Measurements from ENCODE around the gene ZCCHC14. TPM values are rescaled to one million over a fixed set of nuclear protein-coding genes. Genes with fewer than 3 reads are reported as not detected.

The ZCCHC14 gene
- total RNA-seq, 2 experiments from 2014 or later, result 16.4 to 18.3 TPM

GRCh38 chr16:87472142-87472778 lies 20.6 kb downstream of the ZCCHC14 start:
- peaks cover 37% of the 10 kb centered on the region for H3K4me1 Mint-ChIP-seq (ENCODE audit: low read depth)
- peaks cover 27% of the 10 kb centered on the region for H3K36me3 Mint-ChIP-seq (ENCODE audit: low read depth)
- Histone ChIP-seq H3K4me3 (ENCODE audit: low read length) (no peak overlapping the region), H3K36me3 (ENCODE audit: insufficient read depth, low read length) (no peaks in the 10 kb centered on the region), H3K9me3 (ENCODE audit: control insufficient read depth in 1 of 2, insufficient read depth in 1 of 2, low read length in 2 of 2) (no peaks in the 10 kb centered on the region), H3K4me1 (ENCODE audit: insufficient read depth, low read length) (peaks cover 9% of the 10 kb centered on the region), H3K27ac (ENCODE audit: low read depth in 1 of 2, low read length in 2 of 2) (no peak overlapping the region), H3K27me3 (ENCODE audit: control insufficient read depth in 1 of 2, insufficient read depth in 2 of 2, low read length in 2 of 2) (no peaks in the 10 kb centered on the region)
- no peak overlapping the region for H3K4me3 Mint-ChIP-seq
- no peak for TF ChIP-seq CTCF (IDR thresholded peaks at IDR 0.05)
- H3K27me3 Mint-ChIP-seq, result no peaks in the 10 kb centered on the region
- DNase-seq (no peak), ATAC-seq (ENCODE audit: poor library complexity) (no peak)
- ChIA-PET POLR2A (no interaction called here), CTCF (no interaction called here)
- no peak overlapping the region for H3K27ac Mint-ChIP-seq
- intact Hi-C loops (cut with DNase I, micrococcal nuclease), result no loop called here
- H3K9me3 Mint-ChIP-seq, result no peaks in the 10 kb centered on the region

DNA sequence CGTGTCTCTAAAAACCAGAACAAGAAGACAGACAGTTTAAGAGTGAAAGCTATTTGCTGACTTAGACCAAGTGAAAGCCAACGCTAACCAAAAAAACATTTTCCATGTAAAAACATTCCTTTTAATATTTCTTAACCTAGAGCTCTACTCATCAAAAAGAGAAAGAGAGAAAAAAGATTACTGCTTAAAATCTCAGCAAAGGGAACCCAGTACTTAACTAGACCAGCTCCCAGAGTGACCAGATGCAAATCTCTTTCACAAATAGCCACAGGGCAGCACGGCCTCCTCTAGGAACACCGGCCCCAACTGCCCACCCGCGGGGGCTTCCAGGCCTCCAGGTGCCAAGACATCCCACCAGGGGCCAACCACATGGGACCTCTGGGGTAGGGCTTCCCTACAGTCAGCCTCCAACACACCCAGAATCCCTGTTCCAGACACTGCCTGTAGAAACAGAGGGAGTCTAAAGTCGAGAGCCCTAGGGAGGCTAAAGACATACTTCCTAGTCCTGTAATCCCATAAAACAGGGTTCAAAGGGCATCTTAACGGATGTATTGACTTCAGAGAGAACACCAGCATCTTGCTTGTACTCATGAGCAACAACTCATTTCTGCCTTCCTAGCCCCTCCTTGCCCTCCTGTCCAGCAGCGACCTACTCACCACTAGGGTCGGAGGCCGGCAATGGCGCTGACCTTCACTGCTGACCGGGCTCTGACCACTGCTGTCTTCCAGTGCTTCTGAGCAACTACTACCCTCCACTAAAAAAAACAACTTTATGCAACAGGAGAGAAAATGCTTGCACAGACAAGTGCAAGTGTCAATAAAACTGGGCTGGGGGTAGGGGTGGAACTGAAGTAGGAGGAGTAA lies 21.3 kb downstream of the ZCCHC14 start:
- Histone ChIP-seq H3K9me3 (ENCODE audit: control insufficient read depth in 1 of 2, insufficient read depth in 1 of 2, low read length in 2 of 2) (no peaks in the 10 kb centered on the region), H3K4me3 (ENCODE audit: low read length) (no peak overlapping the region), H3K36me3 (ENCODE audit: insufficient read depth, low read length) (no peaks in the 10 kb centered on the region), H3K27me3 (ENCODE audit: control insufficient read depth in 1 of 2, insufficient read depth in 2 of 2, low read length in 2 of 2) (no peaks in the 10 kb centered on the region), H3K27ac (ENCODE audit: low read depth in 1 of 2, low read length in 2 of 2) (no peak overlapping the region), H3K4me1 (ENCODE audit: insufficient read depth, low read length) (peaks cover 12% of the 10 kb centered on the region)
- Mint-ChIP-seq H3K36me3 (ENCODE audit: low read depth) (peaks cover 26% of the 10 kb centered on the region), H3K27ac (no peak overlapping the region), H3K4me1 (ENCODE audit: low read depth) (peaks cover 45% of the 10 kb centered on the region), H3K27me3 (no peaks in the 10 kb centered on the region), H3K4me3 (no peak overlapping the region), H3K9me3 (no peaks in the 10 kb centered on the region)
- CTCF ChIA-PET, result no interaction called here
- TF ChIP-seq CTCF (IDR thresholded peaks at IDR 0.05), result no peak
- ATAC-seq (ENCODE audit: poor library complexity) (no peak), DNase-seq (no peak)
- POLR2A ChIA-PET, result no interaction called here
- intact Hi-C loops (cut with DNase I, micrococcal nuclease), result no loop called here

GRCh38 chr16:87470332-87470731 lies 22.5 kb downstream of the ZCCHC14 start:
- Mint-ChIP-seq H3K36me3 (ENCODE audit: low read depth) (peaks cover 14% of the 10 kb centered on the region), H3K9me3 (no peaks in the 10 kb centered on the region), H3K27ac (no peak overlapping the region), H3K4me3 (no peak overlapping the region), H3K27me3 (no peaks in the 10 kb centered on the region), H3K4me1 (ENCODE audit: low read depth) (peaks cover 43% of the 10 kb centered on the region)
- ChIA-PET CTCF (no interaction called here), POLR2A (no interaction called here)
- ATAC-seq (ENCODE audit: poor library complexity) (no peak), DNase-seq (no peak)
- H3K9me3 ChIP-seq (ENCODE audit: control insufficient read depth in 1 of 2, insufficient read depth in 1 of 2, low read length in 2 of 2), result no peaks in the 10 kb centered on the region
- H3K4me3 ChIP-seq (ENCODE audit: low read length), result no peak overlapping the region
- TF ChIP-seq CTCF (IDR thresholded peaks at IDR 0.05), result no peak
- intact Hi-C loops (cut with DNase I, micrococcal nuclease), result no loop called here
- peaks cover 23% of the 10 kb centered on the region for H3K4me1 ChIP-seq (ENCODE audit: insufficient read depth, low read length)
- H3K27me3 ChIP-seq (ENCODE audit: control insufficient read depth in 1 of 2, insufficient read depth in 2 of 2, low read length in 2 of 2), result no peaks in the 10 kb centered on the region
- H3K27ac ChIP-seq (ENCODE audit: low read depth in 1 of 2, low read length in 2 of 2), result no peak overlapping the region
- H3K36me3 ChIP-seq (ENCODE audit: insufficient read depth, low read length), result no peaks in the 10 kb centered on the region

Data from CD4-positive, alpha-beta T cell (primary cell).